ENCODE measurements around the gene CD164.

- TF ChIP-seq CTCF (IDR thresholded peaks at IDR 0.05) = no peak
- no peak for TF ChIP-seq POLR2A (IDR thresholded peaks at IDR 0.05)
Measured at GRCh38 chr6:109349419-109349987, 32.8 kb downstream of the CD164 start.
